HFF-Myc (cell line): ENCODE results near the gene PTPRN2.

Experiments
- DNase-seq: peaks from one replicate; pipeline ENCODE4 v3.0.0-alpha.2; 2011; ENCODE audit warnings: low read depth; ENCODE audit errors: extremely low read depth
- H3K4me3 ChIP-seq: replicated peaks from 2 replicates; pipeline ENCODE4 v1.5.1; 2011; ENCODE audit warnings: low read depth, mild to moderate bottlenecking, control low read depth, low read length
- CTCF ChIP-seq: IDR thresholded peaks from 2 replicates; pipeline ENCODE4 v1.5.1; 2012; ENCODE audit warnings: mild to moderate bottlenecking, low read depth, low read length, control low read depth; ENCODE audit errors: missing control alignments

The PTPRN2 gene

GRCh38 chr7:158128572-158128971 lies 459.1 kb downstream of the PTPRN2 start:
- no peak for DNase-seq
- TF ChIP-seq CTCF = no peak
- H3K4me3 ChIP-seq = no peak overlapping the region

- DNase-seq = no peak
- TF ChIP-seq CTCF = no peak
- no peak overlapping the region for H3K4me3 ChIP-seq
Observed at GRCh38 chr7:158127241-158127640, 460.4 kb downstream of the PTPRN2 start.

- no peak overlapping the region for H3K4me3 ChIP-seq
- DNase-seq = no peak
- TF ChIP-seq CTCF = no peak
Observed at GRCh38 chr7:158126661-158127060, 461.0 kb downstream of the PTPRN2 start.

GRCh38 chr7:158125721-158126120 lies 461.9 kb downstream of the PTPRN2 start:
- DNase-seq = no peak
- TF ChIP-seq CTCF = no peak
- no peak overlapping the region for H3K4me3 ChIP-seq

GRCh38 chr7:158125091-158125490 lies 462.5 kb downstream of the PTPRN2 start:
- H3K4me3 ChIP-seq = no peak overlapping the region
- TF ChIP-seq CTCF = no peak
- DNase-seq = no peak

- no peak for TF ChIP-seq CTCF
- no peak for DNase-seq
- H3K4me3 ChIP-seq = no peak overlapping the region
Observed at GRCh38 chr7:158124671-158125079, 462.9 kb downstream of the PTPRN2 start.

- no peak overlapping the region for H3K4me3 ChIP-seq
- DNase-seq = no peak
- no peak for TF ChIP-seq CTCF
Observed at GRCh38 chr7:158123753-158124152, 463.9 kb downstream of the PTPRN2 start.
